Stimulated activated CD8-positive, alpha-beta memory T cell treated with anti-CD3 and anti-CD28 coated beads, Interleukin-15, amount 100 ng/mL, for 24 hours (primary cell): Measurements from ENCODE around the gene NES.

Source experiments
- DNase-seq: peaks from one replicate; pipeline ENCODE4 v3.0.0-alpha.2; 2020; ENCODE audit warnings: low read depth

Gene NES

GRCh38 chr1:156680056-156680455, 2.8 kb upstream of the NES start:
- DNase-seq = no peak

DNA sequence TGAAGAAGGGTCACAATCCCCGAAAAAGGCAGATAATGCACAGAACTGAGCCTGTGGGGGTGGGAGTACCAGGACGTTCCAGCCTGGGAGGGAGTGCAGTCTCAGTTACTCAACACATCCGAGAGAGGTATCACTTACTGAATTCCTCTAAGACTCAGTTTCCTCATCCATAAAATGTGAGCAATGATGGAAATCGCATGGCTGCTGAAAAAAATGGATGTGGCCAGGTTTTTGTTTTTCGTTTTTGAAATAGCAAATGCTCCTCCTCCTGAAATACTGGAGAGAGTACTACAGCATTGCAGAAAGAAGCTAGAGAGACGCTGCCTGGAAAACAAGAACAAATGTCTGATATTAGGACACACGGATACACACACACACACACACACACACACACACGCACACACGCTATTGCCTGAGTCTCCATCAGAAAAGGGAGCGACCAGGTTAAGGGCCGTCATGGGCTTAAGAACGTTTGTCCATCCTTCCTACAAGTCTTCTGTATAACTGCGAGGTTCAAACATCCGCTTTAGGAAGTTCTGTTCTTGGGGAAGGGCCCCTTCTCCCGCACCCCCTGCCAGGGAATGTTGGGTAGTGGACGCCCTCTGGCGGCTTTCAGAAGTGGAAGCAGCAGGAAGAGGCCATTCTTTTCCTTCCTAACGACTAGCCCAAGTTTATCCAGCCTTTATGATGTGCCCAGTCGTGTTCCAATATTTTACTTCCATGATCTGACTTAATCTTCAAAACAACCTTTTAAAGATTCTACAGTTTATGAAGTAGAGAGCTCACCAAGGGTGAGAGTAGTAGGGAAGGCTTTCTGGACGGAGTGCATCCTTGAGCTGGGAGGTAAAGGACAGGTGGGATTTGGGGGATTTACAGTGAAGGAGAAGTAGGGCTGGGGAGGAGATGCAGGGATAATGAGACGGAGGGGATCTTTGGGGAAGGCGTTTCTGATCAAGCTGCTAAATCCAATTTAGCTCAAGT, 699 bp upstream of the NES start:
- DNase-seq = no peak

- DNase-seq = no peak
These were observed 940 bp downstream of the NES start for GRCh38 chr1:156676114-156676819.

DNA sequence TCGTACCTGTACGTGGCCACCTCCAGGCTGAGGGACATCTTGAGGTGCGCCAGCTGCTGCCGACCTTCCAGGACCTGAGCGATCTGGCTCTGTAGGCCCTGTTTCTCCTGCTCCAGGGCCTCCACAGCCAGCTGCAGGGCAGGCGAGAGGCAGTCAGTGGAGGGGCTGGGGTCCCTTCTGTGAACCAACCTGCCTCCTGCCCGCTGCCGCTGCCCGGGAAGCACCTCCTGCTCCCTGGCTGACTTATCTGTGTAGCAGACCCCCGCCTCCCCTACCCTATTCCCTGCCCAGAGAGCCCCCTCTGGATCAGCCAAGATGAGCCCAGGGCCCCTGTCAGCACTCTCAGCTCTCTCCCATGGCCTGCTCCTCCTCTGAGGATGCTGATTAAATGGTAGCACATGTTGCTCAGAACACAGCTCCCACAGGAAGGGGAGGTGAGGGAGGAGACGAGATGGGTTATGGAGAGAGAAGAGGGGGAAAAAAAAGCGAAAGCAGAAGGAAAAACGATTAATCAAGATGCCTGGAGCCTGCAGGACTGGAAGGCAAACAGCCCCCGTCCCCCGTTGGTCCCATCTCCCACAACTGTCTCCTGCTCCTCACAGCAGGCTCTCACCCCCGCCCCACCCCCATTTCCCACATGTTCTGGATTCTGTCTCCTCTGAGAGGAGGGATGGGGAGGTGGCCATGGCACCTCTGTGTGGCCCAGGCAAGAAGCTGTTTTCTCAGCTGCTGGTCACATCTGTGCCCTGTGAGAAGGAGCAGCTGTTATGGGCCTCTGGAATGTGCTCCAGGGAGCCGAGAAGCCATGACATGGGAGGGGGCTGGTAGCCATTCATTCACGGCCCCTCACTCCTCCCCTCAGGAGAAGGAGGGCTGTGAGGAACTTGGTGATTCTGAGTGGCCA, 1.7 kb downstream of the NES start:
- no peak for DNase-seq

GRCh38 chr1:156673387-156674121, 3.7 kb downstream of the NES start:
- no peak for DNase-seq

- no peak for DNase-seq
These were observed 5.4 kb downstream of the NES start for GRCh38 chr1:156671804-156672203.

- no peak for DNase-seq
These were observed 6.4 kb downstream of the NES start for GRCh38 chr1:156670791-156671190.

DNA sequence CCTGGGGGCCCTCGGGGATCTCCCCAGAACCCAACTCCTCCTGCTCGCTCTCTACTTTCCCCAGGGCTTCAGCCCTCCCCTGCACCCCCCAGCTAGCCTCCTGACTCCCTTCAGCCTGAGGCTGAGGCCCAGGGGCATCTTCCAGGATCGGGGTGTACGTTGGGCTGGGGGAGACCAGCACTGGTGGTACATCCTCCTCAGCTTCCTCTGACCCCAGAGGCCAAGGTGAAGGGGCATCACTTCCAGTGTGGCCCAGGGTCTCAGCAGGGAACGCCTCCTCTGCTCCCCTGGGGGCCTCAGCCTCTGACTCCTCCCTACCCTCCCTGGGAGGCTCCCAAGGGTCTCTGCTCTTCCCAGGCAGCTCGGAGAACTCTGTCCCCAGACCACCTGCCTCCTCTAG, 6.8 kb downstream of the NES start:
- DNase-seq = no peak

- no peak for DNase-seq
These were observed 7.4 kb downstream of the NES start for GRCh38 chr1:156669794-156670193.

GRCh38 chr1:156668801-156669637, 8.2 kb downstream of the NES start:
- DNase-seq = no peak

GRCh38 chr1:156667968-156668709, 9.1 kb downstream of the NES start:
- no peak for DNase-seq

DNA sequence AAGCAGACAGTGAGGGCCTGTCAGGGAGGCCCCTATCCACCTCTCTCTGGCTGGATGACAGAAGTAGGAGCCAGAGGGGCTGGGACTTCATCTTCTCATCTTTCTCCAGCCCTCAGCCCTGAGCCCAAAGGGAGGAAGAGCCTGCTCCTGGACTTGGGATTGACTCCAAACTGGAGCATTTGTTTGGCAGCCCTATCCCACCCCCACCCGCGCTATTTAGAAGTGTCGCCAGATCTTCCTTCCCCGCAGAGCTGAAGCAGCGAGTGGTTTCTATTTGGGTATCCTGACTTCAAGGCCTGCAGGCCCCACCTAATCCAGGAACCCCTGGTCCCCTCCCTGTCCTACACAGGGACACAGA, 9.6 kb downstream of the NES start:
- no peak for DNase-seq

DNA sequence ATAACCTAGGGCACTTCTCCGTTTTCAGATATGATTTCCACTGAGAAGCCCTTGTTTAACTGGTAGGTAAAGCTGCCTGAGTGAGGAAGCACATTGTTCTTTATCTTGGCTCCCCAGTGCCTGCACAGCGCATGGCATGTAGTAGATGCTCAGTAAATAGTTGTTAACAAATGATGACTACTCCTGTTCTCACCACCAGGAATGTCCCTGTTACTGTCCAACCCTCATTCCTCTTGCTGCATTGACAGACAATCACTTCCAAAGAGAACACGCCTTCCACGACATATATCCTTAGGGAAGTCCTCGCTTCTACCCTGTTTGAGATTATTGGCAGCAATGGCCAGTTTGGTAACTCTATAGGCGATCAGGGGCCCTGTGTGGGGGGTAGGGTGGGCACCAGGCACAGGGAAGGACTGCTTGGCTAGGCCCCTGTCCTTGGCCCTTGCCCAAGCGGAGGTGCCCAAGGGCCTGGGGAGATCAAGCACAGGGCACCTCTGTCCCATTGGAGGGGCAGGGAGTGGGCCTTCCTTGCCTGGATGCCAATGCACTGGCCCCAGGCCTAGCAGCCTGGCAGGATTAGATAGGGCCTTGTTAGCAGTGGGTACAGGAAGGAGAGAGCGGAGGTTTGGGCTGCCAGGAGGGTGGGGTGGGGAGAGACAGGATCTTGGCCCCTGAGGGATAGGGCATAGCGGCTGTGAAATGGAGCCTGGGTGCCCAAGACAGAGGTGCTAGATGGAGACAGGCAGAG, 10.2 kb downstream of the NES start:
- DNase-seq = no peak

DNA sequence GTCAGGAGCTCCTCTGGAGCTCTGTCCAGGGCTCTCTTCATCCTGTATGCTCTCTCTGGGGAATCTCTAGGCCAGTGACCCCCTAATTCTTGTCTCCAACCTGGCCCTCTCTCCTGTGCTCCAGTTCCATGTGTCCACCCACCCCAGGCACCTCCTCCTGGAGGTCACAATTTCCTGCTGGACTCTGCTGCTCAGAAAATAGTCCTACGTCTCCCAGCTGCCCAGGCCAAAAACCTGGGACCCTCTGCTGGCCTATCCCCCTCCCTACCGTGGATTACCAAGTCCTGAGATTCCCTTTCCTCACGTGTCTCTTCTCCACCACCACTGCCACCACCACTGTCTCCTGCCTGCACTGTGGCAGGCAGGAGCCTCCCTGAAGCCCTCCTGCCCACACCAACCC, 11.7 kb downstream of the NES start:
- DNase-seq = no peak

DNA sequence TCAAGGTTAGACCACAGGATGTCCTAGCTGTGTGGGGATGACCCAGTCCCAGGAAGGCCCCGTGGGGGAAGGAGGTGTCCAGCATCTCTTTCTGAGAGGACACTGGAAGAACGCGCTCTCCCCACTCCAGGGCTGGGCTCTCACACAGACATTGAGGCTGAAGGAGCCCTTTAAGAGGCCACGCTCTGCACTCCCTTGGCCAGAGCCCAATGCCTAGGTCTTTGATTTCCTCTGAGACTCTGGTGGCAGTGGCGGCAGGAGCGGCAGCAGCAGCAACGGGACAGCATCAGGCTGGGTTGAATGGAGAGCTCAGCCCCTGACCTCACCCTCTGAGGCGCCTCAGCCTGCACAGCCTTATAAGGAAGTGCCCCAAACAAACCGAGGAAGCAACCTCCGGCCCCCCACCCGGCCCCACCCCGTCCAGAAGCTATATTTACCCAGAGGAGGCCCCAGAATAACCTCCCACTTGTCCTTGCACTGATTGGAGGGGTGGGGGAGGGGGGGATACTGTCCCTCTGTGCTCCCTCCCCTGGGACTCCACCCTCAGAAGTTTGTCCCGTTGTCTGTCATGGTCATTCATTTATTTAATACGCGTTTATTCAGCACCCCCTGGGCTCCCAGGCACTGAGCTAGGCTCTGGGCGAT, 12.3 kb downstream of the NES start:
- DNase-seq = no peak

GRCh38 chr1:156664046-156664766, 13.0 kb downstream of the NES start:
- no peak for DNase-seq

GRCh38 chr1:156663178-156663577, 14.0 kb downstream of the NES start:
- no peak for DNase-seq

GRCh38 chr1:156662800-156663055, 14.5 kb downstream of the NES start:
- no peak for DNase-seq
